Measurements from ENCODE around the gene GNPTG. TPM values are rescaled to one million over a fixed set of nuclear protein-coding genes. Genes with fewer than 3 reads are reported as not detected.

GNPTG gene
- 10 to 100 TPM; 38.8 to 78.4 (median 66.5) TPM for total RNA-seq

GRCh38 chr16:1351582-1352362, at the start of gene GNPTG, which contains the start of gene TSR3:
Gene GNPTG (plus strand): TSS chr16:1351931. CDS start chr16:1351966, 35 bp downstream.
Gene TSR3 (minus strand): TSS chr16:1351878. CDS start chr16:1351804, 74 bp downstream.
- TF ChIP-seq CTCF (IDR thresholded peaks at IDR 0.05; ENCODE audit: low read depth): no peak

GRCh38 chr16:1305823-1306222, 45.9 kb upstream of the GNPTG start:
- TF ChIP-seq CTCF (IDR thresholded peaks at IDR 0.05; ENCODE audit: low read depth): no peak

GRCh38 chr16:1306334-1306733, 45.4 kb upstream of the GNPTG start:
- TF ChIP-seq CTCF (IDR thresholded peaks at IDR 0.05; ENCODE audit: low read depth): no peak

GRCh38 chr16:1308036-1308976, 43.4 kb upstream of the GNPTG start:
- no peak for TF ChIP-seq CTCF (IDR thresholded peaks at IDR 0.05; ENCODE audit: low read depth)

- TF ChIP-seq CTCF (IDR thresholded peaks at IDR 0.05; ENCODE audit: low read depth): no peak
These were observed 42.5 kb upstream of the GNPTG start, which contains the start of gene UBE2I for GRCh38 chr16:1308977-1309885. Gene UBE2I (plus strand): TSS chr16:1309636. CDS start chr16:1314031, 4,395 bp downstream.

GRCh38 chr16:1309888-1310831, 41.6 kb upstream of the GNPTG start:
- no peak for TF ChIP-seq CTCF (IDR thresholded peaks at IDR 0.05; ENCODE audit: low read depth)
